Activated CD4-positive, alpha-beta T cell treated with anti-CD3 and anti-CD28 coated beads, Interleukin-2, amount 50 U/mL, for 4 hours (primary cell): Measurements from ENCODE around the gene TGFBR3L.
"Not testable (repeated sequence)": the region's sequence is repeated elsewhere in the genome, so short reads cannot be mapped to it uniquely, and the experiment has no call there.

ENCODE experiments used
- DNase-seq, 2 experiments: peaks; one replicate each; pipeline ENCODE4 v3.0.0-alpha.2; 2020

The TGFBR3L gene

DNA sequence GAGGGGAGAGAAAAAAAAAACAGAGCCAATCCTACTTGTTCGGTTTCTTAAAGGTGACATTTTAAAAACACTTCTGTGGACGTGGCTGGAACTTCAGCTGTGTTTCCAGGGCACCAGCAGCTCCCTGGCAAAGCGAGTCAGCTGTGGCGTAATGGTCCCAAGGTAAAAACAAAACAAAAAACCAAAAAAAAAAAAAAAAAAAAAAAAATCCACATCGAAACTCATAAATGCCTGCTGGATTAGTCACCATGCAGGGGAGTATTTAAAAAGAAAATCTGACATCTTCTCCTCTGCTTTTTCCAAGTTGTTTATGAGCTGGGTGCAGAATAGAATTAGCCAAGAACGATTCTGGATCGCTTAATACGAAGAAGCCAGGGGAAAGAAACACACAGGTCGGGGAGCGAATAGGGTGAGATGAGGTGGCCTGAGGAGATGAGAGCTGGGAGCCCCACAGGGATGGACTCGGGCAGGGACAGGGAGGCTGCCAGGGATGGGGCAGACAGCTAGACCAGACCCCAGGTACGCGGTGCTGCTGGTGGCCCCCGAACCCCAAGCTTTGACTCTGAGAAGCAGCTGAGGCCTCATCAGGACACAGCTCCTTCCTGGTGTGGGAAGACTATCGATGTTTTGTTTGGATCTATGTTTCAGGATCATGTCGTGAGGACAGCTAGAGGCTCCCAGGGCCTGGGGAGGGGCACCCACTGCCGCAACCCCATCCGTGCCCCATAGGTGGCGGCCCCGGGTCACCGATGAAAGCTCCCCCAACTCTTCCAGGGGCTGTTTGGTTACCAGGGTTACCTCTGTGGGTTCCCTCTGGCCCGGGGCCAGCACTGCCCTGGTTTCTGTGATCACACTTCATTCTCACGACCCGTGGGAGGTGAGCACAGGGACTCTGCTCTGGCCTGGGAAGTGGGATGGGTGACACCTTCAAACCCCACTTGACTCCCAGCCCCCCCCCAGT is 14.4 kb downstream of the TGFBR3L start:
- DNase-seq, result peak; percentile 51

DNA sequence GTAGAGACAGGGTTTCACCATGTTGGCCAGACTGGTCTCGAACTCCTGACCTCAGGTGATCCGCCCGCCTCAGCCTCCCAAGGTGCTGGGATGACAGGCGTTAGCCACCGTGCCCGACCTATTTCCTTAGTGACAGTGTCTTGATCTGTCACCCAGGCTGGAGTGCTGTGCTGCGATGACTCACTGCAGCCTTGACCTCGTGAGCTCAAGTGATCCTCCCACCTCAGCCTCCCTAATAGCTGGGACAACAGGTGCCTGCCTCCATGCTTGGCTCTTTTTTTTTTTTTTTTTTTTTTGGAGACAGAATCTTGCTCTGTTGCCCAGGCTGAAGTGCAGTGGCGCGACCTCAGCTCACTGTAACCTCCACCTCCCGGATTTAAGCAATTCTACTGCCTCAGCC is 15.4 kb downstream of the TGFBR3L start:
- DNase-seq, result not testable (repeated sequence)

DNA sequence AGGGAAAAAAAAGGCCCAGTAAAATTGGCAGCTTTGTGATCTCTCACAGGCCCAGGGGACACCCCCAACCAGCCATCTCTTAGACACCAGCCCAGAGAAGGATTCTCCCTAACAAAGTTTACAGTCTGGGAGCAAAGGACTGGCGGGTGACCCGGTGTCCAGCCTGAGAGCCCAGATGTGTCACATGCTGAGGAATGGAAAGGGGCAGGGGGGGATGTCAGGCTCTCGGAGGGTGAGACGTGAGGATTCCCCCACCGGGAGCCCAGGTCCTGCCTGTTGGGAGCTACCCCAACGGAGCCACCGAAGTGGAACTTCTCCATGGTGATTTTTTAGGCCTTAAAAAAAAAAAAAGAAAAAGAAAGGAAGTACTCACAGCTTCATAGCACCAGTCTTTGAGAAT is 16.1 kb downstream of the TGFBR3L start:
- no peak for DNase-seq

DNA sequence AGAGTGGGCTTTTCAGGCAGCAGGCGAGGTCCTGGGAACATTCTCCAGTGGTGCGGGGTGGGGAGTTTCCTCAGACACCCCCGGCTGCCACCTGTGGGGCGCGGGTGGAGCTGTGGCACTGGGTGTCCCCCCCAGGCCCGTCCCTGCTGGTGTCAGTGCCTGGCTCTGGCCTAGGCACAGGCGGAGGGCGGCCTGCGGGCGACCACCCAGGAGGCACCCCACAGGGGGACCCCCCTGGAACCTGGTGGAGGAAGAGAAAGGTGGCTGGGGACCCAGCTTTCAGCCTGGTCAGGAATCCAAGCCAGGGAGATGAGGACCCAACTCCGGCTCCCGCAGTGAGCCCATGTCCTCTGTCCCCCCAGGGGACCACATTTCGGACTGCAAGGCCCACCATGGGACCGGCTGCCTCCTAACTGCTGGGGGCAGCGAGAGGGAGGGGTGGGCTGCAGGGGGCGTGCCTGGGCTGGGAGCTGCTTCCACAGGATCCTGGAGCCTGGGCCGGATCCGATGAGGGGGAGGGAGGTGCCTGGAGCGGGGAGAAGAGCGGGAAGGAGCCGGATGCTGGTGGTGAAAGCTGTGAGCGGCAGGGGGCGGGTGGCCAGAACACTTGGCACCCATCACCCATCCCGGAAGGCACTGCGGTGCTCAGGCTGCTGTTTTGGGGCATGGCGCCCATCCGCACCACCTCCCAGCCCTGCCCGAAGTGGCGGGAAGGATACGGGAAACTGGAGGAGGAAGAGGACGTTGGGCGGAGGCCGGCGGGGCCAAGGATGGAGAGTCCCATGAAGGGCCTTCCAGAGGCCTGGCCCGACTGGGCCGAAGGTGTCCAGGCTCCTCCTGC is 16.8 kb downstream of the TGFBR3L start:
- DNase-seq, result no peak

DNA sequence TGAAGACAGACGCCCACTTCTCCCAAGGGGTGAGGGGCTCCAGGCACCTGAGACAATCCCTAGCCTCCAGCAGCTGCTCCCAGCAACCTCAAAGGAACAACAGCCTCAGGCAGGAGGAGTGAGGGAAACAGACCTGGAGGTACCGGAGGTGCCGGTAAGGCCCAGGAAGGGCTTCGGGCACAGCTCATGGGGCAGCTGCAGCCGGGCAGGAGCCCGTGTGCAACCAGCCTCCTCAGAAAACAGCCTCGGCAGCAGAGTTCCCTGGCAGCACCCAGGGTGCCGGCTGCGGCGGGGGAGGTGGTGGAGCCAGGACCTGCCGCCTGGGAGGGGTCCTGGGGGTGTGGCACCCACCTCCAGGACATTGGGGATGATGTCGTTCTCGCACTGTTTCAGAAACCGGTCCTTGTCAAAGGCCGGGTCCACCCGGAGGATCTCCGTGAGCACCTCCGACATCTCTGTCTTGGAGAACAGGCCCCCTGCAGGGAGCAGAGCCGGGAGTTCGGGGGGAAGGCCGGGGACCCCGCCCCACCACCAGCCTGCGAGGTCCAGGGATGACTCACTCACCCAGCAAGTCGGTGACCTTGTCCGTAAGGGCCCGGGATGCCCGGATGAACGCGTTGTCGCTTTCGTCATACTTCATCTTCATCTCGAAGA is 17.8 kb downstream of the TGFBR3L start:
- no peak for DNase-seq

GRCh38 chr19:7932930-7933300 is 18.3 kb downstream of the TGFBR3L start:
- DNase-seq, result no peak

GRCh38 chr19:7933411-7933810 is 18.8 kb downstream of the TGFBR3L start:
- DNase-seq, result no peak

- no peak for DNase-seq
These were observed 19.4 kb downstream of the TGFBR3L start for GRCh38 chr19:7933828-7934725.

DNA sequence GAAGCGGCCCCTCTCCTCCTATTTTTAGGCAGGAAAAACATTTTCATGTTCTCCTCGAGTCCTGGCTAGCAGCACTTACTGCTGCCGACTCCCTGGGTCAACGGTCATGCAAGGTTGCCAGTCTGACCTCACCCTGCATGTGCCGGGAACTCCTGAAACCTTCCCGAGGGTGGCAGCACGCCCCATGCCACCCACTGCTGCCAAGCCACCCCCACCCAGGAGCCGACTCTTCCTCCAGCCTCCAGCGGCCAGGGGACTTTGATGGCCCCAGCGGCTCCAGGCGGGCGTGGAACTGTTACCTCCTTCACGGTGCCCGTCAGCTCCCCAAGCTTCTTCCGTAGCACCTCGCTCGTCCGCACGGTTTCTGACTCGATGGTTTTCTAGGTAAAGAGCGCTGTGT is 20.1 kb downstream of the TGFBR3L start:
- DNase-seq, result no peak

DNA sequence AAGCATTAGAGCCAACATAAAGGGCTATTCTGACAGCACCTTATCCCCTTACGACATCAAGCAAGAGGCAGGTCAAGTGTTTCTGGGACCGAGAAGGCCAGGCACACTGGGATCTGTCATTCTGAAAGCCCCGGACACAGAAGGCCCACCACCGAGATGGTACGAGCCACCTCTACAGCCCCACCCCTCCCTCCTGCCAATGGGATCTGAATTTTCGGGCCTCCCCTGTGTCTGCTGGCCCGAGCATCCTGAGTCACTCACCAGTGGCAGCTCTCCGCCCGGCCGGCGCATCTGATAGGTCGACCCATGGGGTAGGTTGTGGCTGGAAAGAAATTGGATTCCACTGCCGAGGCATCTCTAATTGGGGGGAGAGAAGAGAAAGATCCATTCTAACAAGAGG is 26.2 kb downstream of the TGFBR3L start:
- DNase-seq, result no peak

GRCh38 chr19:7941895-7942596 is 27.4 kb downstream of the TGFBR3L start:
- DNase-seq, result no peak

DNA sequence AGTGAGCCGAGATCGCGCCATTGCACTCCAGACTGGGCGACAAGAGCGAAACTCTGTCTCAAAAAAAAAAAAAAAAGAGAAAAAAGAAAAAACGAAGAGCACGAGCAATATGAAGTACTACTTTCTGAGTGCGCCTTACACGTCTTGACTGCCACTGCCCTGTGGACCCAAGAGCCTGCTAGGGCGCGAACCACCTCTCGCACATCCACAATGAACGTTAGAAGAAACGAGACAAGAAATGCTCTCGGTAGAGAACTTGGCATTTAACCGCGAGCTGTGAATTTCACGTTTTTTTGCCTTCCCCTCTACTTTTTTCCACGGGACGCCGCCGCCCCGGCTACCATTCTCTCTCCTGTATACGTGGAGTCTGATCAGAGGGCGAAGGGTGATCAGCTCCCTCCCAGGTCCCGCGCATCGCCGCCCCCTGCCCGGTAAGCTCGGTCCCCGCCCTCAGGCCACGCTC is 28.4 kb downstream of the TGFBR3L start:
- peak in 1 of 2 experiments; percentile 30 for DNase-seq

DNA sequence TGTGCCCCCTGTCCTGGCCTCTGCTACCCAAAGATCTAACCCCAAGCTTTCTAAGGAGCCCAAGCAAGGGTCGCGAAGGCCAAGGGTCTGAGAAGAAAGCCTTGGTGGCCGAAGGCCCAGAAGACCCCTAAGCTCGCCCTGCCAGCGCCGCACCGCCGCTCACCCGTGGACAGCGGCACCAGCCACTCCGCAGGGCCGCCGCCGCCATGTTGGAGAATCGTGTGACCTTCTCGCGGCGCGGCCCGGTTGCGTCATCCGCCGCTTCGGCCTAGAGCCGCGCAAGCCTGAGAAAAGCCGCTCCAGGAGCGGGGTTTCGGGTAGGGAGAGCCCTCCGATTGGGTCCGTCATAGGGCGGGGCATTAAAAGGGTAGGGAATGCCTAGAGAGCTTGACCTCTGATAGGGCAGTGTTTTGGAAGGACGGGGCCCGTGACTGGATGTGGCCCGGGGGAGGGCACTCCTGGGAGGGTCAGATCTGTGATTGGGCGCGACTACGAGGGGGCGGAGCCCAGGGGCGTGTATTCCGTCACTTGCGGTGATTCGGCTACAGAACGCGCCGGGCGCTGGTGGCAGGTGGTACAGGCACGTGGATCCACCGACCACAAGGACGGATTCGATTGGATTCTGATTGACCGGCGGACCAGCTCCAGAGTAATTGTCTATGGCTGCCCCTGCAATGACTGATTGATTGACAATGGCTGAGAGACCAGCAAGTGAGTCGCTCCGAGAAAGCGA is 29.0 kb downstream of the TGFBR3L start, which contains the start of gene TIMM44:
TSS of gene TIMM44 (minus strand) at position 223 of the 733 bp plus-strand sequence. CDS start at position 208, 15 bp downstream.
- peak; percentile 98 for DNase-seq

DNA sequence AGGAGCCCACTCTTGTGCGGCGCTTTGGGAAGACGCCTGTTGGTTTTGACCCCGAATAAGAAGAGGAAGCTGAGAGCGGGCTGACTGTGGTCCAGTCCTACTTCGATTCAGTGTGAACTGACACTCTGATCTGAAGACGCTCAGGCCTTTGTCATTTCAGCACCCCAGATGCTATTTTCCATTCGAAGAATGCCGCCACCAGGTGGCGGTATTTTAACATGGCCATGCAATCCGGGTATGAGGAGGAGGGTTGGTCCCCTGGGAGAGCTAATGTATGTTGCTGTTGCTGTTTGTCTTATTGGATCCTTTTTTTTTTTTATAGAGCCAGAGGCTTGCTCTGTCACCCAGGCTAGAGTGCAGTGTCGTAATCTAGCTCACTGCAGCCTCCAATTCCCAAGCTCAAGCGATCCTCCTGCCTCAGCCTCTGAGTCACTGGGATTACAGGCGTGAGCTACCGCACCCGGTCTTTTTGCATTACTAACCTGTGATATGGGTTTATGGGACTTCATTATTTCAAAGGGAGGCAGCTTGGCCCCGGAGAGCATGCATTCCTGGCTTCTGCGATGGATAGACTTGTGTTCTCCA is 29.6 kb downstream of the TGFBR3L start:
- DNase-seq, result peak; percentile 87 to 88

- no peak for DNase-seq
These were observed 33.3 kb downstream of the TGFBR3L start for GRCh38 chr19:7947939-7948338.

DNA sequence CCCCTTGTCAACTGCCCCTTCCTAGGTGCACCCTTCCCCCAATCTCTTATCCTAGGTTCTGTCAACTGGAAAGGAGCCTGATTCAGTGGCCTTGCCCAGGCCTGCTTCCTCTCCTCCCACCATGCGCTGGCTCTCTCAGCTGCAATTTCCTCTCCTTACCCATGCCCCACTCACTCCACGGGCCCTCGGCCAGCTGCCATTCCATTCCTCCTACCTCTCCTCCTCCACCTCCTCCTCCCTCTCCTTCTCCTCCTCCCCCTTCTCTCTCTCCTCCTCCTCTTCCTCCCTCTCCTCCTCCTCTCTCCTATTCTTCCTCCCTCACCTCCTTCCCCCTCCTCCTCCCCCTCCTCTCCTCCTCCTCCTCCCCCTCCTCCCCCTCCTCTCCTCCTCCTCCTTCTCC is 38.4 kb downstream of the TGFBR3L start:
- no peak for DNase-seq

GRCh38 chr19:7953576-7953975 is 38.9 kb downstream of the TGFBR3L start:
- no peak for DNase-seq

DNA sequence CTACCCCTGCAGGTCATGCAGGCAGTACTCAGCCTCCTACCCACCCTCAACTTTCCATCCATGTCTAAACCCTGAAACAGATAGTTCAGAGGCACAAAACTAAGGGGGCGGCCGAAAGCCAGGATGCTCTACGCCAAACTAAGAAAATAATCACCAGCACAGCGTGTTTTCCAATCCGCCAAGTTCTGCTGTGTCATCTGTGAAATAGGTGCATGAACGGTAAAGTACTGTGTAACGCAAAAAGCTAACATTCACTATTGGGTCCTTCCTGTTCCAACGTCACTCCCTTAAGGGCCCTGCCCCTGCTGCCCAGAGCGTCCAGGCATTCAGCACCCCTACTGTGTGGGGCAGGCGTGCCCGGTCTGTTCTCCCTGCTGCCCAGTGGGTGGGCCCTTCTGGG is 41.1 kb downstream of the TGFBR3L start:
- DNase-seq, result no peak

- DNase-seq, result no peak
These were observed 44.6 kb downstream of the TGFBR3L start for GRCh38 chr19:7959211-7959610.

DNA sequence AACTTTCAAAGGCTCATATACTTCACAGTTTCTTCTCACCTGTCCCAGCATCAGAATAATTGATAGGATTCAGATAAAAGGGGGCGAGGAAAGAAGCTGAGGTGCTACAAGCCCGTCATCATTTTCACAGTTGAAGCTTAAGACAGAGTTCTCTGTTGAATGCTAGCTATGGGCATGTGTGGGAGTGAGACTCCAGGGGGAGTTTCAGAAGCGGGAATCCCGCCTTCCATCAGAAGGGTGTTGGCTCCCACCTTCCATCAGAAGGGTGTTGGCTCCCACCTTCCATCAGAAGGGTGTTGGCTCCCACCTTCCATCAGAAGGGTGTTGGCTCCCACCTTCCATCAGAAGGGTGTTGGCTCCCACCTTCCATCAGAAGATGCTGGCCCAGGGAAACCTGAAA is 46.5 kb downstream of the TGFBR3L start:
- not testable (repeated sequence) for DNase-seq
